PC-9 (cell line): ENCODE results near the gene STIMATE. TPM values are rescaled to one million over a fixed set of nuclear protein-coding genes. Genes with fewer than 3 reads are reported as not detected.

Source experiments
- BruUV-seq: library from RNA; stranded (reverse); fragments of 400-500 nt; replicated peaks from 2 replicates; lab custom pipeline; 2021; lab: Mats Ljungman, UMichigan
- CTCF ChIA-PET: fragments of 300-600 bp; sonication (Branson Sonifier 250); formaldehyde crosslinking; loops from one replicate; lab custom pipeline; 2022; ENCODE audit warnings: antibody characterized with exemption; lab: Charles Lee
- POLR2A ChIA-PET: fragments of 300-600 bp; sonication (Branson Sonifier 250); formaldehyde crosslinking; loops from one replicate; lab custom pipeline; 2022; ENCODE audit warnings: antibody characterized with exemption; ENCODE audit not compliant: unreplicated experiment; lab: Charles Lee
- DNase-seq, 2 experiments: peaks; one replicate each; pipeline versions ENCODE4 v3.0.0 to v3.0.0-alpha.2; 2015 to 2022; ENCODE audit warnings: mixed read lengths in 1 of 2
- H2AFZ ChIP-seq: fragments of 200-600 bp; sonication (generic); 2 replicates; pipeline ENCODE4 v1.8.1; 2017; ENCODE audit warnings: antibody characterized with exemption
- H3F3A ChIP-seq: fragments of 200-600 bp; sonication (generic); 2 replicates; pipeline ENCODE4 v1.8.1; 2017; ENCODE audit warnings: antibody characterized with exemption, mild to moderate bottlenecking, low read depth; ENCODE audit not compliant: insufficient read depth
- H3K27ac ChIP-seq: fragments of 200-600 bp; sonication (generic); 2 replicates; pipeline ENCODE4 v1.6.1; 2016; ENCODE audit warnings: mixed run types
- H3K27me3 ChIP-seq: fragments of 200-600 bp; sonication (generic); 2 replicates; pipeline ENCODE4 v1.6.1; 2016; ENCODE audit warnings: low read depth, mixed run types; ENCODE audit not compliant: insufficient read depth
- H3K36me3 ChIP-seq: fragments of 200-600 bp; sonication (generic); 2 replicates; pipeline ENCODE4 v1.6.1; 2016; ENCODE audit warnings: low read depth, mixed run types
- H3K4me1 ChIP-seq: fragments of 200-600 bp; sonication (generic); replicated peaks from 2 replicates; pipeline ENCODE4 v1.6.1; 2016; ENCODE audit warnings: mixed run types; ENCODE audit not compliant: insufficient read depth
- H3K4me2 ChIP-seq: fragments of 200-600 bp; sonication (generic); 2 replicates; pipeline ENCODE4 v1.6.1; 2017; ENCODE audit warnings: mixed run types
- H3K4me3 ChIP-seq: fragments of 200-600 bp; sonication (generic); 2 replicates; pipeline ENCODE4 v1.6.1; 2016; ENCODE audit warnings: mixed run types
- H3K79me2 ChIP-seq: fragments of 200-600 bp; sonication (generic); 2 replicates; pipeline ENCODE4 v1.6.1; 2017; ENCODE audit warnings: low read depth, mixed run types
- H3K9me2 ChIP-seq: fragments of 200-600 bp; sonication (generic); 2 replicates; pipeline ENCODE4 v1.8.1; 2017; ENCODE audit warnings: mild to moderate bottlenecking; ENCODE audit not compliant: insufficient read depth
- H3K9me3 ChIP-seq: fragments of 200-600 bp; sonication (generic); 2 replicates; pipeline ENCODE4 v1.8.1; 2016; ENCODE audit warnings: low read depth; ENCODE audit not compliant: insufficient read depth
- H4K20me1 ChIP-seq: fragments of 200-600 bp; sonication (generic); 2 replicates; pipeline ENCODE4 v1.8.1; 2017; ENCODE audit not compliant: insufficient read depth
- EZH2 ChIP-seq: fragments of 200-600 bp; sonication (generic); IDR thresholded peaks from 2 replicates; pipeline ENCODE4 v1.8.0; 2017; ENCODE audit warnings: antibody characterized with exemption, low read depth
- intact Hi-C: fragments of 100-400 bp; cut with micrococcal nuclease; formaldehyde crosslinking; loops from one replicate; pipeline ENCODE4 v1.10.0; 2022; ENCODE audit not compliant: unreplicated experiment
- microRNA-seq: library from miRNA; unstranded; fragments of <30 nt; microRNA quantifications from one replicate; pipeline ENCODE4 v1.2.0, GENCODE V29; 2021; ENCODE audit warnings: borderline number of aligned reads, borderline replicate concordance
- total RNA-seq: library from RNA; stranded (reverse); gene quantifications from 2 replicates; pipeline ENCODE4 v1.2.3, GENCODE V29; 2021
- TF ChIP-seq, protein P1 (sequence below): fragments of 200-600 bp; sonication (generic); conservative IDR thresholded peaks from 2 replicates; pipeline ENCODE4 v1.6.1; 2017; ENCODE audit warnings: mixed run types, antibody characterized with exemption, mild to moderate bottlenecking, moderate library complexity

The STIMATE gene
- total RNA-seq, 1 experiment from 2014 or later, result 16.8 TPM

DNA sequence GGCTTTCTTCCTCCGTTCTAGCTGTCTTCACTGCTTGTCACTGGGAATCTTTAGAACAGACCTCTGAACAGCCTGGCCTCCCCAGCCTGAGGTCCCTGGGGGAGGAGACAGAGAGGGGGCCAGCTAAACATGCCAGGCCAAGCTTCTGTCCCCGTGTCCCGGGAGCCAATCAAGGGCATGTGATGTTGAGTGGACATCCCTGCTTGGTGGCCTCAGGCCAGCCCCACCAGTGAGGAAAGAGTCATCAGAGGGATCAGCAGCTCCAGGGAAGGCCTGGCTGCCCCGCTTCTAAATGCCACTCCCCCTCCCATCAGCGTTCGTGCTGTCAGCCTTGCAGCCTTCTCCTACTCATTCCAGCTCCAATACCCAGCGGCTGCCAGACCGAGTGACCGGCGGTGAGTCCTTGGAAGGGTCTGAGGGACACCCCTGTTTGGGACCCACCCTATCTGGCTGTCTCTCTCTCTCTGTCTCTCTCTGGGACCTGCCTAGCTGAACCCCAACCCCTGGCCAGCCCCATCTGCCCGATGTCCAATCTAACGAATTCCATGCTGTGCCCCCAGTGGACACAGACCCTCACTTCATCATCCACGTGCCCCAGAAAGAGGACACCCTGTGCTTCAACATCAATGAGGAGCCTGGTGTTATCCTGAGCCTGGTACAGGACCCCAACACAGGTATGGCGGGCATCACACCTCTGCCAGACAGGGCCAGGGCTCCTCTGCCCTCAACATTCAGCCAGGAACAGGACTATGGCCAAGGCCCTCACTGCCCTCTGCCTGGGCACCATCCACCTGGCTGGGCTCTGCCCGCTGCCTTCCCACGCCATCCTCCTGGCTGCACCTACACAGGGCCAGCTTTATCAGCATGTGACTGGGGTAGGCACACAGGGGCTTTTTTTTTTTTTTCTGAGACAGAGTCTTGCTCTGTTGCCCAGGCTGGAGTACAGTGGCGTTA, 109.4 kb downstream of the STIMATE start:
- no peak overlapping the region for H3K4me2 ChIP-seq
- H3K36me3 ChIP-seq, result no peaks in the 10 kb centered on the region
- peaks cover 37% of the 10 kb centered on the region for H3K27me3 ChIP-seq
- H3F3A ChIP-seq, result no peaks in the 10 kb centered on the region
- H3K4me1 ChIP-seq, result no peaks in the 10 kb centered on the region
- ChIA-PET POLR2A (interaction anchor here (0.5 kb wide), 1 partner anchor 146 kb away, joined by 26 read pairs; no protein-coding TSS in a partner anchor), CTCF (no interaction called here)
- no peak overlapping the region for H3K27ac ChIP-seq
- no peak overlapping the region for H3K4me3 ChIP-seq
- BruUV-seq, result no TSS peak
- no peak overlapping the region for H2AFZ ChIP-seq
- no peaks in the 10 kb centered on the region for H4K20me1 ChIP-seq
- no peak for DNase-seq
- H3K79me2 ChIP-seq, result no peaks in the 10 kb centered on the region
- intact Hi-C loops, result no loop called here
- no peaks in the 10 kb centered on the region for H3K9me2 ChIP-seq
- TF ChIP-seq EZH2, result no peak
- TF ChIP-seq, protein P1, sequence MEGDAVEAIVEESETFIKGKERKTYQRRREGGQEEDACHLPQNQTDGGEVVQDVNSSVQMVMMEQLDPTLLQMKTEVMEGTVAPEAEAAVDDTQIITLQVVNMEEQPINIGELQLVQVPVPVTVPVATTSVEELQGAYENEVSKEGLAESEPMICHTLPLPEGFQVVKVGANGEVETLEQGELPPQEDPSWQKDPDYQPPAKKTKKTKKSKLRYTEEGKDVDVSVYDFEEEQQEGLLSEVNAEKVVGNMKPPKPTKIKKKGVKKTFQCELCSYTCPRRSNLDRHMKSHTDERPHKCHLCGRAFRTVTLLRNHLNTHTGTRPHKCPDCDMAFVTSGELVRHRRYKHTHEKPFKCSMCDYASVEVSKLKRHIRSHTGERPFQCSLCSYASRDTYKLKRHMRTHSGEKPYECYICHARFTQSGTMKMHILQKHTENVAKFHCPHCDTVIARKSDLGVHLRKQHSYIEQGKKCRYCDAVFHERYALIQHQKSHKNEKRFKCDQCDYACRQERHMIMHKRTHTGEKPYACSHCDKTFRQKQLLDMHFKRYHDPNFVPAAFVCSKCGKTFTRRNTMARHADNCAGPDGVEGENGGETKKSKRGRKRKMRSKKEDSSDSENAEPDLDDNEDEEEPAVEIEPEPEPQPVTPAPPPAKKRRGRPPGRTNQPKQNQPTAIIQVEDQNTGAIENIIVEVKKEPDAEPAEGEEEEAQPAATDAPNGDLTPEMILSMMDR, result no peak
- no peaks in the 10 kb centered on the region for H3K9me3 ChIP-seq

DNA sequence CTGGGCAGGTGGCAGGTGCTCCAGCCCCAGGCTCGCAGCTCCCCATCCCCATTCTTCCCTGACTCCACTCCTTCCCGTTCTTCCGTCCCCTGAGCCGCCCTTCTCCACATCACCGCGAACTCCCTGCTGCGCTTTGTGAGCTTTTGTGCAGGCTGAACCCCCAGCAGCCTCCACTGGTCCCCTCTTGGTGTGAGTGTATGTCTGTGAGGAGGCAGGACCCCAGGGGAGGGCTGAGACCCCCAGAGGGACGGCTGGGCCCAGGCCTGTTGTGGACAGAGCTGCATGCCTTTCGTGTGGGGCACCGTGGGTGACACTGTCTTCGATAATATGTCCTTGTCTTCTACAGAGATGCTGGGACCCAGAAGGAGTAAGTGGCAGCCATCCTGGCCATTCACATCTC, 110.1 kb downstream of the STIMATE start:
- TF ChIP-seq, protein P1, result no peak
- TF ChIP-seq EZH2, result no peak
- ChIA-PET CTCF (no interaction called here), POLR2A (no interaction called here)
- H3K9me2 ChIP-seq, result no peaks in the 10 kb centered on the region
- no peaks in the 10 kb centered on the region for H3F3A ChIP-seq
- H3K9me3 ChIP-seq, result no peaks in the 10 kb centered on the region
- DNase-seq, result no peak
- no peaks in the 10 kb centered on the region for H3K4me1 ChIP-seq
- no peak overlapping the region for H3K4me3 ChIP-seq
- intact Hi-C loops, result no loop called here
- no peaks in the 10 kb centered on the region for H4K20me1 ChIP-seq
- H2AFZ ChIP-seq, result no peak overlapping the region
- BruUV-seq, result no TSS peak
- H3K4me2 ChIP-seq, result no peak overlapping the region
- H3K79me2 ChIP-seq, result no peaks in the 10 kb centered on the region
- H3K27me3 ChIP-seq, result peaks cover 41% of the 10 kb centered on the region
- H3K36me3 ChIP-seq, result no peaks in the 10 kb centered on the region
- no peak overlapping the region for H3K27ac ChIP-seq

Small RNAs within 50 kb of the gene (microRNA-seq; reads per million reads assigned to microRNA genes)
- not detected for gene MIR8064

Other genes with a start within 250 kb of the STIMATE start
- gene PBRM1, start 211.6 kb downstream of the STIMATE start, total RNA-seq, result 35.2 and 42.8 TPM in 2 replicates
- gene GNL3, start 211.5 kb downstream of the STIMATE start, total RNA-seq, result 82.3 and 91.2 TPM in 2 replicates
- gene GLT8D1, start 191.8 kb downstream of the STIMATE start, total RNA-seq, result 42.1 and 48.6 TPM in 2 replicates
- gene SPCS1, start 191.4 kb downstream of the STIMATE start, total RNA-seq, result 91.9 and 104 TPM in 2 replicates
- gene NEK4, start 126.6 kb downstream of the STIMATE start, total RNA-seq, result 26.3 and 36.5 TPM in 2 replicates
- gene ITIH1, start 119.9 kb downstream of the STIMATE start, total RNA-seq, result not detected in 2 replicates
- not detected in 2 replicates for gene ITIH3, start 102.8 kb downstream of the STIMATE start, total RNA-seq
- gene ITIH4, start 66.9 kb downstream of the STIMATE start, total RNA-seq, result 2.5 and 3.2 TPM in 2 replicates
- 1.8 TPM in 1 of 2 replicates, not detected in the other for gene MUSTN1, start 62.5 kb downstream of the STIMATE start, total RNA-seq
- gene SFMBT1, start 148.5 kb upstream of the STIMATE start, total RNA-seq, result 14.3 and 15.2 TPM in 2 replicates
- 30.8 and 31.0 TPM in 2 replicates for gene RFT1, start 232.9 kb upstream of the STIMATE start, total RNA-seq